ENCODE measurements around the gene TTI1. TPM values are rescaled to one million over a fixed set of nuclear protein-coding genes. Genes with fewer than 3 reads are reported as not detected.

TTI1 gene
- total RNA-seq, 1 experiment from 2014 or later, result 26.6 TPM

DNA sequence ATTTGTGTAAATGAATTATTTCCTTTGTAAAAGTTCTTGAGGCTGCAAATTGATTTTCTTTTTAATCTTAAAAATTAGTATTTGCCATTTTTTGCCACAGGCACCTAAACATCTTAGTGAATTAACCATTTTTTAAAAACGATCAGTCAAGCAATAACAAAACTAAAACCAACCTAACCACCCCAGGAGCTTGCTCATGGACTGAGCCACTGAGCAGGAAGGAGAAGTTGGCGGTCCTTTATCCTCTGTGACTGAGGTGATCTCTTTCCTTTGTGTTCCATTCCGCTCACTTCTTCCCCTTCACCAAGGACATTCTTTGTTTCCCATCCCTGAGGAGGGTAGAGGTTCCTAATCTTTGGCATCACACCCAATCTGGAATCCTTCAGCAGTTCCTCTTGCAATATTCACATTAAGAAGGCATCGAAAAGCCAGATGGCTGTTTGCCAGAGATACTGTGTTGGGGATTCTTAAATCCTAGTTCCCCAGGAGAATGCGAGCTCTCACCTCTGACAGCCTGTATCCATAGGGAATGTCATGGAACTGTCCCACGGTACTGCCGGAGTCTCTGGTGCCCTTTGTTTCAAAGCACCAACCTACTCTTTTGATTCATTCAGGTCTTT, 30.8 kb upstream of the TTI1 start:
- no peak for TF ChIP-seq POLR2AphosphoS5 (IDR thresholded peaks at IDR 0.05; ENCODE audit: low read depth, low read length)
- TF ChIP-seq, protein P1, sequence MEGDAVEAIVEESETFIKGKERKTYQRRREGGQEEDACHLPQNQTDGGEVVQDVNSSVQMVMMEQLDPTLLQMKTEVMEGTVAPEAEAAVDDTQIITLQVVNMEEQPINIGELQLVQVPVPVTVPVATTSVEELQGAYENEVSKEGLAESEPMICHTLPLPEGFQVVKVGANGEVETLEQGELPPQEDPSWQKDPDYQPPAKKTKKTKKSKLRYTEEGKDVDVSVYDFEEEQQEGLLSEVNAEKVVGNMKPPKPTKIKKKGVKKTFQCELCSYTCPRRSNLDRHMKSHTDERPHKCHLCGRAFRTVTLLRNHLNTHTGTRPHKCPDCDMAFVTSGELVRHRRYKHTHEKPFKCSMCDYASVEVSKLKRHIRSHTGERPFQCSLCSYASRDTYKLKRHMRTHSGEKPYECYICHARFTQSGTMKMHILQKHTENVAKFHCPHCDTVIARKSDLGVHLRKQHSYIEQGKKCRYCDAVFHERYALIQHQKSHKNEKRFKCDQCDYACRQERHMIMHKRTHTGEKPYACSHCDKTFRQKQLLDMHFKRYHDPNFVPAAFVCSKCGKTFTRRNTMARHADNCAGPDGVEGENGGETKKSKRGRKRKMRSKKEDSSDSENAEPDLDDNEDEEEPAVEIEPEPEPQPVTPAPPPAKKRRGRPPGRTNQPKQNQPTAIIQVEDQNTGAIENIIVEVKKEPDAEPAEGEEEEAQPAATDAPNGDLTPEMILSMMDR (IDR thresholded peaks at IDR 0.05), result no peak
- no peak for TF ChIP-seq TCF7L2 (IDR thresholded peaks at IDR 0.05; ENCODE audit: low read depth, low read length)
- TF ChIP-seq SIN3A (IDR thresholded peaks at IDR 0.05; ENCODE audit: borderline replicate concordance, insufficient read depth, low read depth, low read length), result no peak
- TF ChIP-seq, protein P2, sequence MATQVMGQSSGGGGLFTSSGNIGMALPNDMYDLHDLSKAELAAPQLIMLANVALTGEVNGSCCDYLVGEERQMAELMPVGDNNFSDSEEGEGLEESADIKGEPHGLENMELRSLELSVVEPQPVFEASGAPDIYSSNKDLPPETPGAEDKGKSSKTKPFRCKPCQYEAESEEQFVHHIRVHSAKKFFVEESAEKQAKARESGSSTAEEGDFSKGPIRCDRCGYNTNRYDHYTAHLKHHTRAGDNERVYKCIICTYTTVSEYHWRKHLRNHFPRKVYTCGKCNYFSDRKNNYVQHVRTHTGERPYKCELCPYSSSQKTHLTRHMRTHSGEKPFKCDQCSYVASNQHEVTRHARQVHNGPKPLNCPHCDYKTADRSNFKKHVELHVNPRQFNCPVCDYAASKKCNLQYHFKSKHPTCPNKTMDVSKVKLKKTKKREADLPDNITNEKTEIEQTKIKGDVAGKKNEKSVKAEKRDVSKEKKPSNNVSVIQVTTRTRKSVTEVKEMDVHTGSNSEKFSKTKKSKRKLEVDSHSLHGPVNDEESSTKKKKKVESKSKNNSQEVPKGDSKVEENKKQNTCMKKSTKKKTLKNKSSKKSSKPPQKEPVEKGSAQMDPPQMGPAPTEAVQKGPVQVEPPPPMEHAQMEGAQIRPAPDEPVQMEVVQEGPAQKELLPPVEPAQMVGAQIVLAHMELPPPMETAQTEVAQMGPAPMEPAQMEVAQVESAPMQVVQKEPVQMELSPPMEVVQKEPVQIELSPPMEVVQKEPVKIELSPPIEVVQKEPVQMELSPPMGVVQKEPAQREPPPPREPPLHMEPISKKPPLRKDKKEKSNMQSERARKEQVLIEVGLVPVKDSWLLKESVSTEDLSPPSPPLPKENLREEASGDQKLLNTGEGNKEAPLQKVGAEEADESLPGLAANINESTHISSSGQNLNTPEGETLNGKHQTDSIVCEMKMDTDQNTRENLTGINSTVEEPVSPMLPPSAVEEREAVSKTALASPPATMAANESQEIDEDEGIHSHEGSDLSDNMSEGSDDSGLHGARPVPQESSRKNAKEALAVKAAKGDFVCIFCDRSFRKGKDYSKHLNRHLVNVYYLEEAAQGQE (IDR thresholded peaks at IDR 0.05; ENCODE audit: insufficient read depth in 1 of 2, low read depth in 2 of 2, low read length in 1 of 2), result no peak
- CTCF ChIA-PET, result no interaction called here
- intact Hi-C loops (cut with micrococcal nuclease; ENCODE audit: unreplicated experiment), result no loop called here

DNA sequence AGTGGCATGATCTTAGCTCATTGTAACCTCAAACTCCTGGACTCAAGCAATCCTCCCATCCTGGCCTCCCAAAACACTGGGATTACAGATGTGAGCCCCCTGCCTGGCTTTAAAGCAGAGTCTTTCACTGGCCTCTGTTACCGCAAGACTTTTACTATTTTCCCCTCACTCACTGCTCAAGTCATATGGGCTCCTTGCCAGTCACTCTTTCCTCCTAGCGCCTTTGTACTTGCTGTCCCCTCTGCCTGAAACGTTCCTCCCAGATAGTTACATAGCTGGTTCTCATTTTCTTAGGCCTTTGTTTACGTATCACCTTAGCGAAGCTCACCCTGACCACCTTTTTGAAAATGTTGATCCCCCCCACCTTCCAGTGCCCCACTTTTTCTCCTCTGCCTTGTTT, 29.6 kb upstream of the TTI1 start:
- ChIA-PET CTCF (no interaction called here), POLR2A (interaction anchor here (0.7 kb wide), 1 partner anchor 259 kb away, joined by 9 read pairs; no protein-coding TSS in a partner anchor)
- no peak for ATAC-seq
- Histone ChIP-seq H3K27ac (ENCODE audit: low read length) (no peak overlapping the region), H3K4me3 (ENCODE audit: low read depth in 2 of 2, low read length in 2 of 2) (no peak overlapping the region), H3K9me3 (ENCODE audit: control insufficient read depth, insufficient read depth, low read depth, low read length) (no peaks in the 10 kb centered on the region), H3K4me1 (ENCODE audit: control insufficient read depth, insufficient read depth, low read length) (no peaks in the 10 kb centered on the region), H3K27me3 (ENCODE audit: control insufficient read depth, insufficient read depth, low read length) (no peaks in the 10 kb centered on the region), H3K36me3 (ENCODE audit: control insufficient read depth, insufficient read depth, low read length) (peaks cover 53% of the 10 kb centered on the region)
- no peak for TF ChIP-seq POLR2AphosphoS5 (IDR thresholded peaks at IDR 0.05; ENCODE audit: low read depth, low read length)
- no peak for TF ChIP-seq SIN3A (IDR thresholded peaks at IDR 0.05; ENCODE audit: borderline replicate concordance, insufficient read depth, low read depth, low read length)
- TF ChIP-seq TCF7L2 (IDR thresholded peaks at IDR 0.05; ENCODE audit: low read depth, low read length), result no peak
- TF ChIP-seq, protein P1 (IDR thresholded peaks at IDR 0.05), result no peak
- TF ChIP-seq, protein P2 (IDR thresholded peaks at IDR 0.05; ENCODE audit: insufficient read depth in 1 of 2, low read depth in 2 of 2, low read length in 1 of 2), result no peak
- BruUV-seq (replicated peaks), result no TSS peak
- in situ Hi-C loops (cut with HindIII; ENCODE audit: low pct_unique_long_range_greater_than_20kb, low sequenced_read_pairs), result no loop called here
- no peak for DNase-seq (ENCODE audit: low read depth, low spot score)
- intact Hi-C loops (cut with micrococcal nuclease; ENCODE audit: unreplicated experiment), result no loop called here

More for the DNA sequence above, 30.8 kb upstream of the TTI1 start:
- DNase-seq (ENCODE audit: low read depth, low spot score), result no peak
- H3K36me3 ChIP-seq (ENCODE audit: control insufficient read depth, insufficient read depth, low read length), result peaks cover 47% of the 10 kb centered on the region
- no TSS peak for BruUV-seq (replicated peaks)
- H3K4me1 ChIP-seq (ENCODE audit: control insufficient read depth, insufficient read depth, low read length), result no peaks in the 10 kb centered on the region
- H3K27me3 ChIP-seq (ENCODE audit: control insufficient read depth, insufficient read depth, low read length), result no peaks in the 10 kb centered on the region
- POLR2A ChIA-PET, result no interaction called here
- no peak overlapping the region; the same call in 1 of the 2 replicates for H3K27ac ChIP-seq (ENCODE audit: low read length)
- H3K9me3 ChIP-seq (ENCODE audit: control insufficient read depth, insufficient read depth, low read depth, low read length), result no peaks in the 10 kb centered on the region
- no peak for ATAC-seq
- no peak overlapping the region for H3K4me3 ChIP-seq (ENCODE audit: low read depth in 2 of 2, low read length in 2 of 2)
- in situ Hi-C loops (cut with HindIII; ENCODE audit: low pct_unique_long_range_greater_than_20kb, low sequenced_read_pairs), result no loop called here

Data from Panc1 (cell line).